ENCODE data around the gene GH2. TPM values are rescaled to one million over a fixed set of nuclear protein-coding genes. Genes with fewer than 3 reads are reported as not detected.
"Not testable (repeated sequence)": the region's sequence is repeated elsewhere in the genome, so short reads cannot be mapped to it uniquely, and the experiment has no call there.

GH2 gene
- total and polyA plus RNA-seq, 2 donors, result 0.24 to 1.2 TPM

DNA sequence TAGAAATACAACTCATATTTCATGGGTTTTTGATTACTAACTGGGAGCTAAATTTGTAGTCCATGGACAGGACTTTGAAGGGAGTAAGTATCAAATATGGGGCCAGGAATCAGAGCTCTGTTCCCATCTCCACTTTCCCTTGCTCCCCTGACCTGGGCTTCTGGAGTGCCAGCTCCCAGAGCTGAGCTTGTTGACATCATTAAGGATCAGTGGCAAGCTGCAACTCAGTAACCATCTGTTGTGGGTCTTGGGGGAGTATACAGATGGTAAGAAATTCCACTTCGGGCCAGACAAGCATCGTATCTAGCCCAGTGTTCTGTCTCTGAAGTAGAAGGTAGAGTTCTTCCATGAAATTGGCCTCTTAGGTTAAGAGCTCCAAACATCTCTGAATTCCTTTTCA is 20.2 kb upstream of the GH2 start:
- WGBS, result 97% methylated on average over 2 of the region's 2 CpGs
- DNase-seq (ENCODE audit: low read depth in 6 of 9, low spot score in 9 of 9), result not testable (repeated sequence)

GRCh38 chr17:63898899-63899798 is 17.4 kb upstream of the GH2 start:
- 93% methylated on average over 6 of the region's 6 CpGs for WGBS
- not testable (repeated sequence) for H3K36me3 ChIP-seq (ENCODE audit: control insufficient read depth in 2 of 2, insufficient read depth in 2 of 2, low read length in 1 of 2); H3K27me3 ChIP-seq (ENCODE audit: control insufficient read depth in 2 of 2, insufficient read depth in 1 of 2, low read length in 1 of 2); H3K9me3 ChIP-seq (ENCODE audit: control insufficient read depth in 2 of 2, insufficient read depth in 1 of 2, low read length in 1 of 2); H3K27ac ChIP-seq (ENCODE audit: low read depth in 1 of 2, low read length in 1 of 2); H3K4me3 ChIP-seq (ENCODE audit: low read length in 2 of 2); H3K4me1 ChIP-seq (ENCODE audit: control insufficient read depth in 2 of 2, insufficient read depth in 2 of 2, low read length in 2 of 2); DNase-seq (ENCODE audit: low read depth in 6 of 9, low spot score in 9 of 9)

More for the DNA sequence above, 20.2 kb upstream of the GH2 start:
- not testable (repeated sequence) for H3K9me3 ChIP-seq (ENCODE audit: control insufficient read depth in 2 of 2, insufficient read depth in 1 of 2, low read length in 1 of 2); H3K27ac ChIP-seq (ENCODE audit: low read depth in 1 of 2, low read length in 1 of 2); H3K36me3 ChIP-seq (ENCODE audit: control insufficient read depth in 2 of 2, insufficient read depth in 2 of 2, low read length in 1 of 2); H3K27me3 ChIP-seq (ENCODE audit: control insufficient read depth in 2 of 2, insufficient read depth in 1 of 2, low read length in 1 of 2); H3K4me1 ChIP-seq (ENCODE audit: control insufficient read depth in 2 of 2, insufficient read depth in 2 of 2, low read length in 2 of 2); H3K4me3 ChIP-seq (ENCODE audit: low read length in 2 of 2)

DNA sequence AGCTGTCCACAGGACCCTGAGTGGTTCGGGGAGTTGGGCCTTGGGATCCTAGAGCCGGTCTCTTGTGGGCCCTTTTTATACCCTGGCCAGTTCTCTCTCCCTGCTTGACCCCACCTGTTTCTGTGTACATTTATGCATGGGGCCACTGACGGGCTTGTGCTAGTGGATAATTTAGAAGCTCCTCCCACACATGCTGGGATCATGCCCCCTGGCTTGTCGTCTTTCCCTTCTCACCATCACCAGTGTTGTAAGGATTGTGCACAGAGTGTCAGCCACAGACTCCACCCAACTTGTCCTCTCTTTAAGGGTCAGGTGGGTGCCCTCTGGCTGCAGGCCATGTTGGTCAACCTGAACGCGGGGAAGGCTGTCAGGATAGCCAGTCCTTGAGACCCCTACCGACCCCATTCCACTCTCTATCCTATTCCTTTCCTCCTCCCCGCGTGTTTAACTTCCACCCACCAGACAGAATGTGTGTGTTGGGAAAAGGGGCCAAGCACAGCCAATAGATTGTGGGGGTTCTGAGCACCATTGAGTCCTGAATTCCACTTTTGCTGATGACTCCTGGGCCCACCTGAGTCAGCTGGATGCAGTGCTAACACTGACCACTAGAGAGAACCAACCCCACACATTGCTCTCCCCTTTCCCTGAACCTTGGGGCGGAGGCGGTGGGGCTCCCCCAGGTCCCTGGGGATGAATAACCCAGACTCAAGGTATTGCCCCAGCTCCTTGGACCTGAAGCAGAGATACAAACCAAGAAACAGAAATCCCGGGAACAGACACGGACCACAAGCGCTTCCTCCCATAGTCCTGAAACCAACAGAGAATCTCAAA is 15.0 kb upstream of the GH2 start, which contains the start of gene CSH1:
Gene CSH1, minus strand, starts transcription at position 51 of the 831 bp plus-strand sequence. CDS start 63 bp downstream, outside the sequence.
- not testable (repeated sequence) for H3K27ac ChIP-seq (ENCODE audit: low read depth in 1 of 2, low read length in 1 of 2); H3K27me3 ChIP-seq (ENCODE audit: control insufficient read depth in 2 of 2, insufficient read depth in 1 of 2, low read length in 1 of 2); H3K36me3 ChIP-seq (ENCODE audit: control insufficient read depth in 2 of 2, insufficient read depth in 2 of 2, low read length in 1 of 2); H3K4me3 ChIP-seq (ENCODE audit: low read length in 2 of 2); H3K9me3 ChIP-seq (ENCODE audit: control insufficient read depth in 2 of 2, insufficient read depth in 1 of 2, low read length in 1 of 2); H3K4me1 ChIP-seq (ENCODE audit: control insufficient read depth in 2 of 2, insufficient read depth in 2 of 2, low read length in 2 of 2); DNase-seq (ENCODE audit: low read depth in 6 of 9, low spot score in 9 of 9)
- WGBS, result 95% methylated on average over 11 of the region's 14 CpGs

GRCh38 chr17:63894821-63895220 is 13.1 kb upstream of the GH2 start:
- not testable (repeated sequence) for H3K4me1 ChIP-seq (ENCODE audit: control insufficient read depth in 2 of 2, insufficient read depth in 2 of 2, low read length in 2 of 2); H3K9me3 ChIP-seq (ENCODE audit: control insufficient read depth in 2 of 2, insufficient read depth in 1 of 2, low read length in 1 of 2); H3K27ac ChIP-seq (ENCODE audit: low read depth in 1 of 2, low read length in 1 of 2); H3K27me3 ChIP-seq (ENCODE audit: control insufficient read depth in 2 of 2, insufficient read depth in 1 of 2, low read length in 1 of 2); DNase-seq (ENCODE audit: low read depth in 6 of 9, low spot score in 9 of 9); H3K36me3 ChIP-seq (ENCODE audit: control insufficient read depth in 2 of 2, insufficient read depth in 2 of 2, low read length in 1 of 2); H3K4me3 ChIP-seq (ENCODE audit: low read length in 2 of 2)
- 98% methylated on average over 10 of the region's 10 CpGs for WGBS

- not testable (repeated sequence) for H3K27ac ChIP-seq (ENCODE audit: low read depth in 1 of 2, low read length in 1 of 2); H3K36me3 ChIP-seq (ENCODE audit: control insufficient read depth in 2 of 2, insufficient read depth in 2 of 2, low read length in 1 of 2); H3K9me3 ChIP-seq (ENCODE audit: control insufficient read depth in 2 of 2, insufficient read depth in 1 of 2, low read length in 1 of 2); DNase-seq (ENCODE audit: low read depth in 6 of 9, low spot score in 9 of 9); H3K27me3 ChIP-seq (ENCODE audit: control insufficient read depth in 2 of 2, insufficient read depth in 1 of 2, low read length in 1 of 2); H3K4me3 ChIP-seq (ENCODE audit: low read length in 2 of 2); H3K4me1 ChIP-seq (ENCODE audit: control insufficient read depth in 2 of 2, insufficient read depth in 2 of 2, low read length in 2 of 2)
- WGBS, result 92% methylated on average over 3 of the region's 3 CpGs
Observed at GRCh38 chr17:63894021-63894420, 12.3 kb upstream of the GH2 start.

GRCh38 chr17:63892316-63893037 is 10.7 kb upstream of the GH2 start:
- not testable (repeated sequence) for H3K27ac ChIP-seq (ENCODE audit: low read depth in 1 of 2, low read length in 1 of 2); H3K9me3 ChIP-seq (ENCODE audit: control insufficient read depth in 2 of 2, insufficient read depth in 1 of 2, low read length in 1 of 2); DNase-seq (ENCODE audit: low read depth in 6 of 9, low spot score in 9 of 9); H3K4me3 ChIP-seq (ENCODE audit: low read length in 2 of 2); H3K4me1 ChIP-seq (ENCODE audit: control insufficient read depth in 2 of 2, insufficient read depth in 2 of 2, low read length in 2 of 2); H3K36me3 ChIP-seq (ENCODE audit: control insufficient read depth in 2 of 2, insufficient read depth in 2 of 2, low read length in 1 of 2); H3K27me3 ChIP-seq (ENCODE audit: control insufficient read depth in 2 of 2, insufficient read depth in 1 of 2, low read length in 1 of 2)
- WGBS, result 91% methylated on average over 11 of the region's 11 CpGs

DNA sequence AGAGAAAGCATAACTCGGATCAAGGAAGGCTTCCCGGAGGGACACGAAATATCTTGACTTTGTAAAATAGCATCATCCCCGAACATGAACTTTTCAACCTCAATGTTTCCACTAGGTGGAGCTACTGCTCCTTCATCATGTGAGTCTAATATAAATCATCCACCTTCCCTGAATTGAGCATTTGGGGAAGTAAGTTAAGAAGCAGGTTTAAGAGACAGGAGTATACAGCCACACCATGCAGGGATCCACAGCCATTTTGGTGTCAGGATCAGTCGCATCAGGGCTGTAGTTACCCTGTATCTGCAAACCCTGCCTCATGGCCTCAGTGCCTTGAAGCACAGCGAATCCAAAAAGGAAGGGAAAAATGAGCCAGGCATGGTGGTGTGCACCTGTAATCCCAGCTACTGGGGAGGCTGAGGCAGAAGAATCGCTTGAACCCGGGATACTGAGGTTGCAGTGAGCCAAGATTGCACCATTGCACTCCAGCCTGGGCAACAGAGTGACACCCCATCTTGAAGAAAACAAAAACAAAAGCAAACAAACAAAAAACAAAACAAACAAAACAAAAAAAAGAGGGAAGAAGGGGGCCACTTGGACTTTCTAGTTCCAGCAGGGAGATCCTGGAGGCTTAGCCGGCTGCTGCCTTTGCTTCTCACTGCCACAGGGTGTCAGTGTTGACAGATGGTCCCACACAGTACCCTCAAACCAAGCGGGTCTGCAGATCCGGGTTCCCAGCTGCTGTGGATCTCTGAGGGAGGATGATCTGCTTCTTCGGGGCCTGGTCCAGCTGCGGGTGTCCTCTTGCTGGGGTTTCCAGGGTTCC is 7.5 kb upstream of the GH2 start:
- not testable (repeated sequence) for H3K4me3 ChIP-seq (ENCODE audit: low read length in 2 of 2); H3K4me1 ChIP-seq (ENCODE audit: control insufficient read depth in 2 of 2, insufficient read depth in 2 of 2, low read length in 2 of 2); H3K9me3 ChIP-seq (ENCODE audit: control insufficient read depth in 2 of 2, insufficient read depth in 1 of 2, low read length in 1 of 2); H3K36me3 ChIP-seq (ENCODE audit: control insufficient read depth in 2 of 2, insufficient read depth in 2 of 2, low read length in 1 of 2); H3K27me3 ChIP-seq (ENCODE audit: control insufficient read depth in 2 of 2, insufficient read depth in 1 of 2, low read length in 1 of 2); H3K27ac ChIP-seq (ENCODE audit: low read depth in 1 of 2, low read length in 1 of 2)
- WGBS, result 46% methylated on average over 13 of the region's 13 CpGs
- peak in 3 of 9 donors; percentile 9 to 20 (median 13) for DNase-seq (ENCODE audit: low read depth in 6 of 9, low spot score in 9 of 9)

DNA sequence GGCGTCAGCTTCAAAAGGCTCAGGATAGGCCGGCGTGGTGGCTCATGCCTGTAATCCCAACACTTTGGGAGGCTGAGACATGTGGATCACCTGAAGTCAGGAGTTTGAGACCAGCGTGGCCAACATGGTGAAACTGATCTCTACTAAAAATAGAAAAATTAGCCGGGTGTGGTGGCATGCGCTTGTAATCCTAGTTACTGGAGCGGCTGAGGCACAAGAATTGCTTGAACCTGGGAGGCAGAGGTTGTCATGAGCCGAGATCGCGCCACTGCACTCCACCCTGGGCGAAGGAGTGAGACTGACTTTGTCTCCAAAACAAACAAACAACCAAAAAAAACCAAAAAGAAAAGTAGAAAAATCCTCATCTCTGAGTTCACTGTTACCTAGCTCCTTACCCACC is 3.4 kb upstream of the GH2 start:
- H3K9me3 ChIP-seq (ENCODE audit: control insufficient read depth in 2 of 2, insufficient read depth in 1 of 2, low read length in 1 of 2); H3K36me3 ChIP-seq (ENCODE audit: control insufficient read depth in 2 of 2, insufficient read depth in 2 of 2, low read length in 1 of 2); H3K4me3 ChIP-seq (ENCODE audit: low read length in 2 of 2); H3K27ac ChIP-seq (ENCODE audit: low read depth in 1 of 2, low read length in 1 of 2); H3K4me1 ChIP-seq (ENCODE audit: control insufficient read depth in 2 of 2, insufficient read depth in 2 of 2, low read length in 2 of 2); DNase-seq (ENCODE audit: low read depth in 6 of 9, low spot score in 9 of 9): not testable (repeated sequence)
- H3K27me3 ChIP-seq (ENCODE audit: control insufficient read depth in 2 of 2, insufficient read depth in 1 of 2, low read length in 1 of 2), result peaks cover 0 to 10% of the 10 kb centered on the region in 2 donors
- 98% methylated on average over 11 of the region's 11 CpGs for WGBS

Data from thymus (tissue), 11 donors.